Gastrocnemius medialis (tissue), 4 donors: ENCODE results near the gene NFIA. TPM values are rescaled to one million over a fixed set of nuclear protein-coding genes. Genes with fewer than 3 reads are reported as not detected.
A peak's percentile ranks its signal among the peaks of the same experiment; 100 is the strongest.

Experiments
- ATAC-seq, 2 donors: fragments of 150-250 bp; one replicate each; pipeline ENCODE4 v1.9.1; 2016
- DNase-seq, 2 donors: peaks; one replicate each; pipeline ENCODE4 v3.0.0-alpha.2; 2019
- H3K27ac ChIP-seq, 4 donors: fragments of 200-600 bp; sonication (generic); 1 replicate in 1 of 4; 2 replicates in 3 of 4; pipeline ENCODE4 v1.5.1; 2016 to 2018; ENCODE audit warnings: mild to moderate bottlenecking in 2 of 4, moderate library complexity in 1 of 4
- H3K27me3 ChIP-seq, 3 donors: fragments of 200-600 bp; sonication (generic) in 2 of 3; 1 replicate in 1 of 3; 2 replicates in 2 of 3; pipeline versions ENCODE4 v1.5.1 to v1.6.0; 2016 to 2019; ENCODE audit warnings: mild to moderate bottlenecking in 1 of 3, moderate library complexity in 1 of 3
- H3K36me3 ChIP-seq, 2 donors: fragments of 200-600 bp; sonication (generic) in 1 of 2; one replicate each; pipeline ENCODE4 v1.5.1; 2017 to 2018
- H3K4me1 ChIP-seq, 2 donors: fragments of 200-600 bp; sonication (generic) in 1 of 2; one replicate each; pipeline ENCODE4 v1.5.1; 2016 to 2017; ENCODE audit warnings: mild to moderate bottlenecking in 2 of 2
- H3K4me3 ChIP-seq, 4 donors: fragments of 200-600 bp; sonication (generic) in 3 of 4; 1 replicate in 1 of 4; 2 replicates in 3 of 4; pipeline ENCODE4 v1.5.1; 2016 to 2019; ENCODE audit warnings: mild to moderate bottlenecking in 2 of 4
- H3K9me3 ChIP-seq, 3 donors: fragments of 200-600 bp; sonication (generic) in 2 of 3; 1 replicate in 1 of 3; 2 replicates in 2 of 3; pipeline ENCODE4 v1.5.1; 2016 to 2019
- CTCF ChIP-seq, 5 experiments: fragments of 450-650 bp in 3 of 5; fragments of 200-600 bp in 2 of 5; sonication (generic) in 2 of 5; IDR thresholded peaks in 4 of 5; conservative IDR thresholded peaks in 1 of 5; 1 replicate in 4 of 5; 2 replicates in 1 of 5; pipeline ENCODE4 v1.5.1; 2016 to 2019; ENCODE audit warnings: antibody characterized with exemption in 5 of 5, mild to moderate bottlenecking in 3 of 5, moderate library complexity in 3 of 5
- POLR2A ChIP-seq, 2 donors: fragments of 450-650 bp; IDR thresholded peaks; one replicate each; pipeline ENCODE4 v1.6.1; 2017; ENCODE audit warnings: antibody characterized with exemption in 2 of 2, mild to moderate bottlenecking in 2 of 2, moderate library complexity in 2 of 2
- in situ Hi-C, 4 donors: fragments of 200-750 bp; cut with MboI; loops; one replicate each; pipeline versions ENCODE4 v1.15.0 to v1.8.0; 2017; ENCODE audit warnings: low sequenced_read_pairs in 4 of 4
- intact Hi-C: fragments of 100-400 bp; cut with DNase I; formaldehyde crosslinking; loops from one replicate; pipeline ENCODE4 v1.15.1; 2023; ENCODE audit warnings: low total_unique reads
- total RNA-seq, 4 donors: library from RNA; depleted of rRNA; stranded (reverse); fragments of >200 nt; gene quantifications; one replicate each; pipeline versions ENCODE4 v1.1.0 to v1.2.3, GENCODE V29; 2016

NFIA gene
- total RNA-seq, 4 donors from 2014 or later = 12.9 to 27.0 (median 26.6) TPM

- Histone ChIP-seq H3K4me1 (peaks cover 8 to 46% of the 10 kb centered on the region in 2 donors), H3K27ac (peak overlapping the region; percentile 5 to 64 (median 22)), H3K36me3 (no peaks in the 10 kb centered on the region), H3K27me3 (no peaks in the 10 kb centered on the region), H3K9me3 (no peaks in the 10 kb centered on the region), H3K4me3 (no peak overlapping the region)
- in situ Hi-C loops = no loop called here
- intact Hi-C loops = no loop called here
- DNase-seq (no peak), ATAC-seq (no peak)
- TF ChIP-seq POLR2A (IDR thresholded peaks at IDR 0.05) = no peak
- TF ChIP-seq CTCF (IDR thresholded peaks at IDR 0.05 in 4 of 5, conservative IDR thresholded peaks at IDR 0.05 in 1 of 5) = no peak
Observed at GRCh38 chr1:61279570-61279969, 197.2 kb downstream of the NFIA start.

GRCh38 chr1:61280452-61280851, 198.1 kb downstream of the NFIA start:
- H3K36me3 ChIP-seq = no peaks in the 10 kb centered on the region
- ATAC-seq = no peak
- H3K4me3 ChIP-seq = no peak overlapping the region
- no peaks in the 10 kb centered on the region for H3K27me3 ChIP-seq
- no peak for DNase-seq
- TF ChIP-seq CTCF (IDR thresholded peaks at IDR 0.05 in 4 of 5, conservative IDR thresholded peaks at IDR 0.05 in 1 of 5) (no peak), POLR2A (IDR thresholded peaks at IDR 0.05) (no peak)
- intact Hi-C loops = no loop called here
- peak overlapping the region; percentile 5 to 64 (median 22) for H3K27ac ChIP-seq
- H3K9me3 ChIP-seq = no peaks in the 10 kb centered on the region
- in situ Hi-C loops = no loop called here
- peaks cover 11 to 45% of the 10 kb centered on the region in 2 donors for H3K4me1 ChIP-seq

GRCh38 chr1:61282387-61282786, 200.0 kb downstream of the NFIA start:
- Histone ChIP-seq H3K27ac (peak overlapping the region in 1 of 4 donors; percentile 30), H3K27me3 (no peaks in the 10 kb centered on the region), H3K4me3 (no peak overlapping the region), H3K36me3 (no peaks in the 10 kb centered on the region), H3K4me1 (peaks cover 11 to 42% of the 10 kb centered on the region in 2 donors), H3K9me3 (no peaks in the 10 kb centered on the region)
- peak in 1 of 2 donors; percentile 40 for ATAC-seq
- no peak for TF ChIP-seq CTCF (IDR thresholded peaks at IDR 0.05 in 4 of 5, conservative IDR thresholded peaks at IDR 0.05 in 1 of 5)
- no peak for TF ChIP-seq POLR2A (IDR thresholded peaks at IDR 0.05)
- intact Hi-C loops = no loop called here
- in situ Hi-C loops = no loop called here
- no peak for DNase-seq

- Histone ChIP-seq H3K9me3 (no peaks in the 10 kb centered on the region), H3K27ac (no peak overlapping the region), H3K27me3 (no peaks in the 10 kb centered on the region), H3K4me3 (no peak overlapping the region), H3K36me3 (no peaks in the 10 kb centered on the region), H3K4me1 (peaks cover 10 to 37% of the 10 kb centered on the region in 2 donors)
- ATAC-seq (no peak), DNase-seq (no peak)
- in situ Hi-C loops (no loop called here), intact Hi-C loops (no loop called here)
- no peak for TF ChIP-seq CTCF (IDR thresholded peaks at IDR 0.05 in 4 of 5, conservative IDR thresholded peaks at IDR 0.05 in 1 of 5)
- no peak for TF ChIP-seq POLR2A (IDR thresholded peaks at IDR 0.05)
Observed at GRCh38 chr1:61284248-61284854, 202.0 kb downstream of the NFIA start.

GRCh38 chr1:61284936-61285335, 202.6 kb downstream of the NFIA start:
- in situ Hi-C loops = no loop called here
- TF ChIP-seq CTCF (IDR thresholded peaks at IDR 0.05 in 4 of 5, conservative IDR thresholded peaks at IDR 0.05 in 1 of 5) (no peak), POLR2A (IDR thresholded peaks at IDR 0.05) (no peak)
- no peak for DNase-seq
- Histone ChIP-seq H3K9me3 (no peaks in the 10 kb centered on the region), H3K4me3 (no peak overlapping the region), H3K4me1 (peaks cover 11 to 39% of the 10 kb centered on the region in 2 donors), H3K27ac (no peak overlapping the region), H3K36me3 (no peaks in the 10 kb centered on the region), H3K27me3 (no peaks in the 10 kb centered on the region)
- intact Hi-C loops = no loop called here
- ATAC-seq = no peak
